Measurements from ENCODE around the gene CNTNAP2. TPM values are rescaled to one million over a fixed set of nuclear protein-coding genes. Genes with fewer than 3 reads are reported as not detected.

The CNTNAP2 gene
- total RNA-seq, 2 experiments from 2014 or later, result not detected

- H3K4me3 ChIP-seq (ENCODE audit: low read length), result no peak overlapping the region
- no peak overlapping the region for H3K27ac Mint-ChIP-seq
- H3K36me3 Mint-ChIP-seq (ENCODE audit: low read depth), result no peaks in the 10 kb centered on the region
- H3K4me1 Mint-ChIP-seq (ENCODE audit: low read depth), result no peaks in the 10 kb centered on the region
- ATAC-seq (ENCODE audit: poor library complexity) (no peak), DNase-seq (no peak)
- H3K27me3 ChIP-seq (ENCODE audit: control insufficient read depth in 1 of 2, insufficient read depth in 2 of 2, low read length in 2 of 2), result no peaks in the 10 kb centered on the region
- ChIA-PET CTCF (no interaction called here), POLR2A (no interaction called here)
- H3K27ac ChIP-seq (ENCODE audit: low read depth in 1 of 2, low read length in 2 of 2), result no peak overlapping the region
- no peaks in the 10 kb centered on the region for H3K4me1 ChIP-seq (ENCODE audit: insufficient read depth, low read length)
- peaks cover 2% of the 10 kb centered on the region for H3K9me3 Mint-ChIP-seq
- TF ChIP-seq CTCF (IDR thresholded peaks at IDR 0.05), result no peak
- H3K4me3 Mint-ChIP-seq, result no peak overlapping the region
- no peaks in the 10 kb centered on the region for H3K36me3 ChIP-seq (ENCODE audit: insufficient read depth, low read length)
- intact Hi-C loops (cut with DNase I, micrococcal nuclease), result no loop called here
- no peaks in the 10 kb centered on the region for H3K27me3 Mint-ChIP-seq
- peaks cover 0 to 11% of the 10 kb centered on the region in 2 experiments for H3K9me3 ChIP-seq (ENCODE audit: control insufficient read depth in 1 of 2, insufficient read depth in 1 of 2, low read length in 2 of 2)
Observed at GRCh38 chr7:147523056-147523455, 1406.5 kb downstream of the CNTNAP2 start.

- Mint-ChIP-seq H3K9me3 (peaks cover 2% of the 10 kb centered on the region), H3K27me3 (no peaks in the 10 kb centered on the region), H3K4me1 (ENCODE audit: low read depth) (no peaks in the 10 kb centered on the region), H3K27ac (no peak overlapping the region), H3K4me3 (no peak overlapping the region), H3K36me3 (ENCODE audit: low read depth) (no peaks in the 10 kb centered on the region)
- Histone ChIP-seq H3K4me1 (ENCODE audit: insufficient read depth, low read length) (no peaks in the 10 kb centered on the region), H3K36me3 (ENCODE audit: insufficient read depth, low read length) (no peaks in the 10 kb centered on the region), H3K9me3 (ENCODE audit: control insufficient read depth in 1 of 2, insufficient read depth in 1 of 2, low read length in 2 of 2) (peaks cover 0 to 3% of the 10 kb centered on the region in 2 experiments), H3K27me3 (ENCODE audit: control insufficient read depth in 1 of 2, insufficient read depth in 2 of 2, low read length in 2 of 2) (no peaks in the 10 kb centered on the region), H3K27ac (ENCODE audit: low read depth in 1 of 2, low read length in 2 of 2) (no peak overlapping the region), H3K4me3 (ENCODE audit: low read length) (no peak overlapping the region)
- ATAC-seq (ENCODE audit: poor library complexity) (no peak), DNase-seq (no peak)
- CTCF ChIA-PET, result no interaction called here
- no peak for TF ChIP-seq CTCF (IDR thresholded peaks at IDR 0.05)
- POLR2A ChIA-PET, result no interaction called here
- intact Hi-C loops (cut with DNase I, micrococcal nuclease), result no loop called here
Observed at GRCh38 chr7:147524726-147525250, 1408.2 kb downstream of the CNTNAP2 start.

GRCh38 chr7:147525325-147525724, 1408.7 kb downstream of the CNTNAP2 start:
- no peak for DNase-seq
- intact Hi-C loops (cut with DNase I, micrococcal nuclease), result no loop called here
- H3K27me3 ChIP-seq (ENCODE audit: control insufficient read depth in 1 of 2, insufficient read depth in 2 of 2, low read length in 2 of 2), result no peaks in the 10 kb centered on the region
- H3K36me3 Mint-ChIP-seq (ENCODE audit: low read depth), result no peaks in the 10 kb centered on the region
- H3K27ac ChIP-seq (ENCODE audit: low read depth in 1 of 2, low read length in 2 of 2), result no peak overlapping the region
- TF ChIP-seq CTCF (IDR thresholded peaks at IDR 0.05), result no peak
- H3K4me3 ChIP-seq (ENCODE audit: low read length), result no peak overlapping the region
- no peaks in the 10 kb centered on the region for H3K4me1 ChIP-seq (ENCODE audit: insufficient read depth, low read length)
- CTCF ChIA-PET, result no interaction called here
- H3K27me3 Mint-ChIP-seq, result no peaks in the 10 kb centered on the region
- POLR2A ChIA-PET, result no interaction called here
- no peaks in the 10 kb centered on the region for H3K36me3 ChIP-seq (ENCODE audit: insufficient read depth, low read length)
- H3K4me1 Mint-ChIP-seq (ENCODE audit: low read depth), result no peaks in the 10 kb centered on the region
- H3K9me3 Mint-ChIP-seq, result peaks cover 2% of the 10 kb centered on the region
- H3K4me3 Mint-ChIP-seq, result no peak overlapping the region
- no peak for ATAC-seq (ENCODE audit: poor library complexity)
- H3K27ac Mint-ChIP-seq, result no peak overlapping the region
- peaks cover 0 to 8% of the 10 kb centered on the region in 2 experiments for H3K9me3 ChIP-seq (ENCODE audit: control insufficient read depth in 1 of 2, insufficient read depth in 1 of 2, low read length in 2 of 2)

Data from CD4-positive, alpha-beta T cell (primary cell).